Left colon (tissue), 2 donors: ENCODE measurements around the gene RNF121. TPM values are rescaled to one million over a fixed set of nuclear protein-coding genes. Genes with fewer than 3 reads are reported as not detected.
"Not testable (repeated sequence)": the region's sequence is repeated elsewhere in the genome, so short reads cannot be mapped to it uniquely, and the experiment has no call there.

ENCODE experiments used
- ATAC-seq: fragments of 200-7000 bp; cut with Tn5 transposase; one replicate; pipeline ENCODE4 v1.9.1; 2020; ENCODE audit warnings: mild to moderate bottlenecking, moderate library complexity
- DNase-seq, 2 donors: peaks; one replicate each; pipeline ENCODE4 v3.0.0-alpha.2; 2020
- intact Hi-C, 2 donors: fragments of 100-400 bp; cut with DNase I in 1 of 2; cut with micrococcal nuclease in 1 of 2; formaldehyde crosslinking; loops; one replicate each; pipeline versions ENCODE4 v1.11.2 to v1.14.0; 2022; cut with DNase I, micrococcal nuclease
- long read RNA-seq: library from polyadenylated mRNA; unstranded; transcript quantifications from one replicate; pipeline ENCODE4 v2.0.0, GENCODE V29; 2021
- total RNA-seq, 2 donors: library from RNA; stranded (reverse); fragmentation: NEBNext Ultra II Directional; extraction: Animal tissue kit (Norgen Biotek cat#: 25700); gene quantifications; one replicate each; pipeline ENCODE4 v1.2.1, GENCODE V29; 2021
- donor health status: DM: no; HTN: no; CAD: no.
- donor health status: DM: yes; HTN: yes; CAD: no.

The RNF121 gene
- 10 to 100 TPM; 29.5 to 39.5 TPM for total RNA-seq
- long read RNA-seq, transcript RNF121-201 (9 exons, 2,625 nt): major isoform, 12 of 22 reads
- long read RNA-seq, partial matches to known transcripts: 4 of 22 reads
- long read RNA-seq, other reads (novel, unspliced or antisense): 3 of 22 reads

DNA sequence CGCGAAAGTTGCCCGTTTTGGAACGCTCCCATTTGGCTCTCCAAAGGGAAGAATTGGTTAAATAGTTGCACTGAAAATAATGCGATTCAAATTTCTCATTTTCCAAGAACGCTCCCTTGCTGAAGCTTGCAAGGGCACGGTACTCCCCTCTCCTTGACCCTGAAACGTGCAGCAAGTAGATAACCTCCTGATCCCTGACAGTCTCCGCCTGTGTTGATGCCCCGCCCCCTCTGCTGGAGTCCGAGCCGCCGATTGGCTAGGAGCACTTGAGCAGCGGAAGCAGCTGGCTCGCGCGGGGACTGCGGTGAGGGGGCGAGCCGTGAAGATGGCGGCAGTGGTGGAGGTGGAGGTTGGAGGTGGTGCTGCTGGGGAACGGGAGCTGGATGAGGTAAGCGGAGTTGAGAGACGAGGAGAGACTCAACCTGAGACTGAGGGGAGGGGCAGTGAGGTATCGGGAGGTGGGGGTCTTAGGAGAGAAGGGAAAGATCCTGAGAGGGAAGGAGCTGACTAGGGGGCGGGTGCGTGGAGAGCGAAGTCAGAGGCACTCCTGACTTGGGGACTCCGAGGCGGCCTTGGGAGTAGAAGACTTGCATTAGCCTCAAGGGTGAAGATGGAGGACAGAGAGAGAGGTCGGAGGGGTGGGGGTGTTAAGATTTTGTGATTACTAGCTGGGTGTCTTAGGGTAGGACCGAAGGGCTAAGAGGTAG lies at the start of gene RNF121:
Gene RNF121 (plus strand): TSS at position 310 of the 707 bp plus-strand sequence. CDS start 16 bp downstream, at position 326.
- ATAC-seq: peak; percentile 97
- intact Hi-C loops: no loop called here
- peak; percentile 98 to 99 for DNase-seq

DNA sequence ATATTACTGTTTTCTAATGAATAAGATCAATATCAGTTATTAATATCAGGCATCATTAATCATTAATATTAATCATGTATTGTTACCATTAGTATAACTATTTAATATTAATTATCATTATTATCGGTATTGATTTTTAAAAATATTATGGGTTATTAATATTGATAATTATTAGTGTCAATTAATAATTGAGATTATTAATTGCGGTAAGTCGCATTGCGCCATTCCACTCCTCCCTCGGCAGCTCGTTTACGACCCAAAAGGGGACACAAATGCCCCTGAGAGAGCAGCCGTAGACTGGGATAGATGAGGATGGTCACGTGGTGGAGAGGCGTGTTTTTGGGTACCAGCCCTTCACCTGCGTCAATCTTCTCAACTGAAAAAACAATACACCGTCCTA lies 43.0 kb upstream of the RNF121 start:
- DNase-seq, intact Hi-C loops, ATAC-seq: not testable (repeated sequence)

- intact Hi-C loops, DNase-seq, ATAC-seq: not testable (repeated sequence)
Measured at GRCh38 chr11:71888335-71889010, 40.4 kb upstream of the RNF121 start.

- DNase-seq, ATAC-seq, intact Hi-C loops: not testable (repeated sequence)
Measured at GRCh38 chr11:71889181-71889872, 39.5 kb upstream of the RNF121 start.

DNA sequence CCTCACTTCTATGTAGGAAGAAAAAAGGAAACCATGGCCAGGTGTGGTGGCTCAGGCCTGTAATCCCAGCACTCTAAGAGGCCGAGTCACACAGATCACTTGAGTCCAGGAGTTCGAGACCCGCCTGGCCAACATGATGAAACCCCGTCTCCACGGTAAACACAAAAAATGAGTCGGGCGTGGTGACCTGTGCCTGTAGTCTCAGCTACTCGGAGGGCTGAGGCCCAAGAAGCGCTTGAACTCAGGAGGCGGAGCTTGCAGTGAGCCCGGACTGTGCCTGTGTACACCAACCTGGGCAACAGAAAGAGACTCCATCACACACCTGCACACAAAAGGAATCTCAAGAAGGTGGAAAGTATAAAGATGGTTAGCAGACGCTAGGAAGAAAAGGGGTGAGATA lies 32.9 kb upstream of the RNF121 start:
- no peak for ATAC-seq
- DNase-seq: no peak
- intact Hi-C loops: no loop called here

DNA sequence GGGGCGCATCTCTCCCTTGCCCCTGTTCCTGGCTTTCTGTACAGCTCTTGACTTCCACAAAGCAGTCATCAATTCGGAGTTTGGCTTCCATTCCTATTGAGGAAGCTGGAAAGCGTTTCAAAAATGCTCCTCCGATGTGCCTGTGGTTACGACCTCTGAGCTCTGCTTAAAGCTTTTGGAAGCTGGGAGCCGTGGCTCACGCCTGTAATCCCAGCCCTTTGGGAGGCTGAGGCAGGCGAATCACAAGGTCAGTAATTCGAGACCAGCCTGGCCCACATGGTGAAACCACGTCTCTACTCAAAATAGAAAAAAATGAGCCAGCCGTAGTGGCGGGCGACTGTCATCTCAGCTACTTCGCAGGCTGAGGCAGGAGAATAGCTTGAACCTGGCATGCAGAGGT lies 27.7 kb upstream of the RNF121 start:
- intact Hi-C loops, DNase-seq, ATAC-seq: not testable (repeated sequence)

GRCh38 chr11:71908218-71908617 lies 20.6 kb upstream of the RNF121 start:
- intact Hi-C loops: no loop called here

GRCh38 chr11:71910775-71911174 lies 18.1 kb upstream of the RNF121 start:
- ATAC-seq, intact Hi-C loops, DNase-seq: not testable (repeated sequence)

More at GRCh38 chr11:71908218-71908617, 20.6 kb upstream of the RNF121 start:
- DNase-seq: no peak
- no peak for ATAC-seq

- ATAC-seq, intact Hi-C loops, DNase-seq: not testable (repeated sequence)
Measured at GRCh38 chr11:71911321-71911985, 17.4 kb upstream of the RNF121 start.

DNA sequence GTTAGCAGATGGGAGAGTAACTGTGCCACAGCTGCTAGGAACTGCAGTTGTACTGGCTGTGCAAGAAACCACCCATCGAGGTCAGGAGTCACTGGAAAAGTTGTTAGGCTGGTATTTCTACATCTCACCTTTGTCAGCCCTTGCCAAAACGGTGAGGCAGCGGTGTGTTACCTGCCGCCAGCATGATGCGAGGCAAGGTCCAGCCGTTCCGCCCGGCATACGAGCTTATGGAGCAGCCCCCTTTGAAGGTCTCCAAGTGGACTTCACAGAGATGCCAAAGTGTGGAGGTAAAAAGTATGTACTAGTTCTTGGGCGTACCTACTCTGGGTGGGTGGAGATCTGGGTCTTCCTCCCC lies 16.9 kb upstream of the RNF121 start:
- intact Hi-C loops, DNase-seq, ATAC-seq: not testable (repeated sequence)

DNA sequence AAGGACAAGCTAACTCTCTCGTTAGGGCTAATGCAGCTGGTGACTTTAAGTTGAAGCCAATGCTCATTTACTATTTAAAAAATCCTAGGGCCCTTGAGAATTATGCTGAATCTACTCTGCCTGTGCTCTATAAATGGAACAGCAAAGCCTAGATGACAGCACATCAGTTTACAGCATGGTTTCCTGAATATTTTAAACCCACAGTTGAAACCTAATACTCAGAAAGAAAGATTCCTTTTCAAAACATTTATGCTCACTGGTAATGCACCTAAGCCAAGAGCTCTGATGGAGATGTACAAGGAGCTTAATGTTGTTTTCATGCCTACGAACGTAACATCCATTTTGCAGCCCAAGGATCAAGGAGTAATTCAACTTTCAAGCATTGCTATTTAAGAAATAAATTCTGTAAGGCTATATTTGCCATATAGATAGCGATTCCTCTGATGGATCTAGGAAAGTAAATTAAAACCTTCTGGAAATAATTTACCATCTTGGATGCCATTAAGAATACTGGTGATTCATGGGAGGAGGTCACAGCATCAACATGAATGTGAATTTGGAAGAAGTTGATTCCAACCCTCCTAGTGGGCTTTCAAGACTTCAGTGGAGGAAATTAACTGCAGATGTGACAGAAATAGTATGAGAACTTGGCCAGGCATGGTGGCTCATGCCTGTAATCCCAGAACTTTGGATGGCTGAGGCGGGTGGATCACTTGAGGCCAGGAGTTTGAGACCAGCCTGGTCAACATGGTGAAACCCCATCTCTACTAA lies 14.9 kb upstream of the RNF121 start:
- intact Hi-C loops: no loop called here
- DNase-seq: no peak

DNA sequence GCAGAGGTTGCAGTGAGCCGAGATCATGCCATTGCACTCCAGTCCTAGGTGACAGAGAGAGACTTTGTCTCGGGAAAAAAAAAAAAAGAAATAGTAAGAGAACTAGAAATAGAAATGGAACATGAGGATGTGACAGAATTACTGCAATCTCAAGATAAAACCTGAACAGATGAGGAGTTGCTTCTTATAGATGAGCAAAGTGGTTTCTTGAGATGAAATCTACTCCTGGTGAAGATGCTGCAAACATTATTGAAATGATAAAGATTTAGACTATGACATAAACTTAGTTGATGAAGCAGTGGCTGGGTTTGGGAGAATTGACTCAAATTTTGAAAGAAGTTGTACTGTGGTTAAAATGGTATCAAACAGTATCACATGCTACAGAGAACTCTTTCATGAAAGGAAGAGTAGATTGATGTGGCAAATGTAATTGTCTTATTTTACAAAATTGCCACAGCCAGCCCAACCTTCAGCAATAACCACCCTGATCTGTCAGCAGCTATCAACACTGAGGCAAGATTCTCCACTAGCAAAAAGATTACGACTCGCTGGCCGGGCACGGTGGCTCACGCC lies 14.1 kb upstream of the RNF121 start:
- no peak for DNase-seq
- intact Hi-C loops: no loop called here
- no peak for ATAC-seq

More for the DNA sequence above, 14.9 kb upstream of the RNF121 start:
- ATAC-seq: no peak

GRCh38 chr11:71917646-71918140 lies 11.2 kb upstream of the RNF121 start:
- ATAC-seq (no peak), DNase-seq (no peak)
- intact Hi-C loops: no loop called here

- peak; percentile 92 for ATAC-seq
- intact Hi-C loops: no loop called here
- peak; percentile 65 to 73 for DNase-seq
Measured at GRCh38 chr11:71927820-71928736, 768 bp upstream of the RNF121 start, which contains the start of gene XNDC1N. Gene XNDC1N (minus strand): TSS chr11:71928594. CDS start chr11:71923353, 5,241 bp downstream.

- DNase-seq (peak in 1 of 2 donors; percentile 12), ATAC-seq (no peak)
- intact Hi-C loops: no loop called here
Measured at GRCh38 chr11:71929491-71929890, 645 bp downstream of the RNF121 start.

DNA sequence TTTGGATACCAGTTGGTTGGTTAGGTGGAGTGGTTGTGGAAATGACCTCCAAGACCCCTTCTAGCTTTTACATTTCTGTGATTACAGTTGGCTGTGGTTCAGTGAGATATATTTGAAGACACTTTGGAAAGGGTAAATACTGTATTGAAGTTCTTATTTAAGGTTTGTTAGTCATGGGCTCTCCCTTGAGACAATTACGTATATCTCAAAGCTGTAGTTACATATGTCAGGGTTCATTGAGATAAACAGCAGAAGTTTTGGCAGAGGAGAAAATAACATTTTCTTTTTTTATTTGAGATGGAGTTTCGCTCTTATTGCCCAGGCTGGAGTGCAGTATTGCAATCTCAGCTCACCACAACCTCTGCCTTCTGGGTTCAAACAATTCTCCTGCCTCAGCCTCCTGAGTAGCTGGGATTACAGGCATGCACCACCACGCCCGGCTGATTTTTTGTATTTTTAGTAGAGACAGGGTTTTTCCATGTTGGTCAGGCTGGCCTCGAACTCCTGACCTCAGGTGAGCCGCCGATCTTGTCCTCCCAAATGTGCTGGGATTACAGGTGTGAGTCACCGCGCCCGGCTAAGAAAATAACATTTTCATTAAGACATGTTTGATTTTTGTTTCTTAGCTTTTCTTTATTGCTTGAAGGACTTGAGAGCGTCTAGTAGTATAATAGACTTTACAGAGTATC lies 1.9 kb downstream of the RNF121 start:
- ATAC-seq (no peak), DNase-seq (no peak)
- intact Hi-C loops: no loop called here
